Esophagus squamous epithelium (tissue), 4 donors: ENCODE data around the gene CD244.

Experiments used
- CTCF ChIP-seq, 6 experiments: fragments of 450-650 bp in 4 of 6; fragments of 200-600 bp in 2 of 6; sonication (generic) in 2 of 6; IDR thresholded peaks; one replicate each; pipeline ENCODE4 v1.5.1; 2016 to 2019; ENCODE audit warnings: antibody characterized with exemption in 6 of 6, mild to moderate bottlenecking in 4 of 6, moderate library complexity in 4 of 6
- POLR2A ChIP-seq, 4 donors: fragments of 450-650 bp; IDR thresholded peaks; one replicate each; pipeline ENCODE4 v1.6.1; 2017; ENCODE audit warnings: antibody characterized with exemption in 4 of 4, mild to moderate bottlenecking in 4 of 4, moderate library complexity in 3 of 4

GRCh38 chr1:160806784-160807183, 55.9 kb downstream of the CD244 start:
- TF ChIP-seq CTCF (IDR thresholded peaks at IDR 0.05) (no peak), POLR2A (IDR thresholded peaks at IDR 0.05) (no peak)
